ENCODE data around the gene NBEAL2.
"Not testable (repeated sequence)": the region's sequence is repeated elsewhere in the genome, so short reads cannot be mapped to it uniquely, and the experiment has no call there.

Gene NBEAL2

DNA sequence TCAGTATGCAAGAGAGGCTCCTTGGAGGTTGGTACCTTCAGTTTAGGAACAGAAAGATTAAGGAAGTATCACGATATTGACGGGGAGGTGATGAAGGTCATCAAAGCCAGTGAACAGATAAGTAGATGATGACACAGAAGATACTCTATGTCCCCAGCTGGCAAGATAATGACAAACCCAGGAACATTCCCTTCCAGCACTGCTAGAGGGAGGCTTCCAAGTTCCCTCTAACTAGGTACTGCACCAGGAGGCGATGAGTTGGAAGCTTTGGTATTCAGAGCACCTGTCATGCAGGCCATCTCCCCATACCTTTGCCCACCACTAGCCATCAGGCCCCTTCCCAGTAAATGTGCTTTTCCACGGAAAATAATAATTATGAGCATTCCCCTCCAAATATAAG is 40.8 kb downstream of the NBEAL2 start:
- H3K9ac ChIP-seq (ENCODE audit: low read depth, low read length): no peak overlapping the region
- H3K36me3 ChIP-seq (ENCODE audit: insufficient read depth, low read length): peaks cover 46% of the 10 kb centered on the region
- WGBS: 96% methylated on average over 4 of the region's 4 CpGs

DNA sequence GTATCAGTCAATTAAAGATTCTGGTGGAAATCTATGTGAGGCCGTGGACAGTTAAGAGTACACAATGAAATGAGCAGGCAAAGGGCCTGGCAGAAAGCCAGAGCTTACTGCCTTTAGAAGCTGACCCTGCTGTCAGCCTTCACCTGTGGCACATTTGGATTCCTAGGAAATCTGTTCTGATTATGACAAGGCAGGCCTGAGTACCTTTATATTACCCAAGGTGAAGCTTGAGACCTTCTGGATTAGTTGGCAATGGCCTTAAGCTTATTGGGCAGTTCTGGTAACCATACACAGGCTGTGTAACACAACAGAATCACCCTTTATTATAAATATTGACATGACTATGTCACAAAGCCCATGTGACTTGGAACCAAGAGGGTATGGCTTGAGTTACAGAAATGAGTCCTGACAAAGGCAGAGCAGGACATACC is 43.2 kb downstream of the NBEAL2 start:
- Histone ChIP-seq H3K9ac (ENCODE audit: low read depth, low read length) (no peak overlapping the region), H3K27ac (ENCODE audit: low read depth, low read length) (no peak overlapping the region), H3K4me3 (ENCODE audit: low read length) (no peak overlapping the region), H3K4me1 (ENCODE audit: insufficient read depth, low read length) (peaks cover 10% of the 10 kb centered on the region), H3K9me3 (ENCODE audit: insufficient read depth, low read depth, low read length) (no peaks in the 10 kb centered on the region), H3K36me3 (ENCODE audit: insufficient read depth, low read length) (peaks cover 25% of the 10 kb centered on the region), H3K27me3 (ENCODE audit: insufficient read depth, low read length) (no peaks in the 10 kb centered on the region)
- WGBS: 91% methylated on average over 1 of the region's 1 CpG

More for the DNA sequence above, 40.8 kb downstream of the NBEAL2 start:
- H3K27me3 ChIP-seq (ENCODE audit: insufficient read depth, low read length): no peaks in the 10 kb centered on the region
- H3K9me3 ChIP-seq (ENCODE audit: insufficient read depth, low read depth, low read length): no peaks in the 10 kb centered on the region
- no peak overlapping the region for H3K4me3 ChIP-seq (ENCODE audit: low read length)
- peaks cover 19% of the 10 kb centered on the region for H3K4me1 ChIP-seq (ENCODE audit: insufficient read depth, low read length)
- no peak overlapping the region for H3K27ac ChIP-seq (ENCODE audit: low read depth, low read length)

DNA sequence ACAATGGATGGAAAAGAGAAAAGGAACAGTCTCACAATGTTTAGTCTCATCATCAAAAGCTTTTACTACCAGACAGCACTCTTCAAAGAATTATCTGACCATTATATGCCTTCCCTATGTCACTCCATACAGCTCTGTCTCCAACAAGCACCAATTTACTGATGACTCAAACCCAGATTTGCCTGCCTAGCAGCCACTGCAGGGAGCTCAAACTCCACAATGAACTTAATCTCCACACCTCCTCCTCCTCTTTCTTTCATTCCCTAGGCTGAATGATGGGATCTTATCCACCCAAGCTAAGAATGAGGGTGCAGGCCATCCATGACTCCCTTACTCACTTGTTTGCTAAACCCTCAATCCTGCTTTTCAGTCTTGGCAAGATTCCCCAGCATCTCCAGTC is 45.5 kb downstream of the NBEAL2 start:
- Histone ChIP-seq H3K4me3 (ENCODE audit: low read length) (no peak overlapping the region), H3K27me3 (ENCODE audit: insufficient read depth, low read length) (no peaks in the 10 kb centered on the region), H3K9ac (ENCODE audit: low read depth, low read length) (no peak overlapping the region), H3K4me1 (ENCODE audit: insufficient read depth, low read length) (peaks cover 10% of the 10 kb centered on the region), H3K36me3 (ENCODE audit: insufficient read depth, low read length) (peaks cover 3% of the 10 kb centered on the region; the same call in 1 of the 2 replicates), H3K27ac (ENCODE audit: low read depth, low read length) (no peak overlapping the region), H3K9me3 (ENCODE audit: insufficient read depth, low read depth, low read length) (no peaks in the 10 kb centered on the region)

DNA sequence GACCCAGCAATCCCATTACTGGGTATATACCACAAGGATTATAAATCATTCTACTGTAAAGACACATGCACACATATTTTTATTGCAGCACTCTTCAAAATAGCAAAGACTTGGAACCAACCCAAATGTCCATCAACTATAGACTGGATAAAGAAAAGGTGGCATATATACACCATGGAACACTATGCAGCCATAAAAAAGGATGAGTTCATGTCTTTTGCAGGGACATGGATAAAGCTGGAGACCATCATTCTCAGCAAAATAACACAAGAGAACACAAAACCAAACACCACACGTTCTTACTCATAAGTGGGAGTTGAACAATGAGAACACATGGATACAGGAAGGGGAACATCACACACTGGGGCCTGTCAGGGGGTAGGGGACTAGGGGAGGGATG is 47.0 kb downstream of the NBEAL2 start:
- not testable (repeated sequence) for H3K4me1 ChIP-seq (ENCODE audit: insufficient read depth, low read length); H3K27ac ChIP-seq (ENCODE audit: low read depth, low read length); H3K27me3 ChIP-seq (ENCODE audit: insufficient read depth, low read length); H3K9ac ChIP-seq (ENCODE audit: low read depth, low read length); H3K4me3 ChIP-seq (ENCODE audit: low read length); H3K9me3 ChIP-seq (ENCODE audit: insufficient read depth, low read depth, low read length)
- H3K36me3 ChIP-seq (ENCODE audit: insufficient read depth, low read length): peaks cover 10% of the 10 kb centered on the region
- WGBS: no CpG with 5 or more reads among the region's 1 CpG

DNA sequence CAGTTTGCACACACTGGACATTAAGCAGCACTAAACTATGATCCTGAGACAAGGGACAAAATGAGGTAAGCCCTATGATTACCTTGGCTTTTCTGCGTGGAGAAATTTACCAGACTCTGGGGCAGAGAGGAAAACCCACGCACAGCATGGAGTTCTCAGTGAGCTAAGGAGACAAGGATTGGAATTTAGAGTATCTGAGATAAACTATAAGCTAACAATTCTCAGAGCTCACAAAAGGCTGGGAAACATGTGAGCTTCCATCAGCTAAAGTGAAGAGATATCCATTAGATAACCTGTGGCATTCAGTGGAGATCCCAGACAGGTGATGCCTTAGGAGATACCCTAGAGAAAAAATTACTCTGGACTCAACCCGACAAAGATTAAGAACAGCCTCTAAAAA is 48.7 kb downstream of the NBEAL2 start:
- Histone ChIP-seq H3K9ac (ENCODE audit: low read depth, low read length) (no peak overlapping the region), H3K9me3 (ENCODE audit: insufficient read depth, low read depth, low read length) (no peaks in the 10 kb centered on the region), H3K4me1 (ENCODE audit: insufficient read depth, low read length) (peaks cover 10% of the 10 kb centered on the region), H3K27me3 (ENCODE audit: insufficient read depth, low read length) (no peaks in the 10 kb centered on the region), H3K36me3 (ENCODE audit: insufficient read depth, low read length) (peaks cover 19% of the 10 kb centered on the region), H3K27ac (ENCODE audit: low read depth, low read length) (no peak overlapping the region), H3K4me3 (ENCODE audit: low read length) (no peak overlapping the region)
- 97% methylated on average over 3 of the region's 3 CpGs for WGBS

DNA sequence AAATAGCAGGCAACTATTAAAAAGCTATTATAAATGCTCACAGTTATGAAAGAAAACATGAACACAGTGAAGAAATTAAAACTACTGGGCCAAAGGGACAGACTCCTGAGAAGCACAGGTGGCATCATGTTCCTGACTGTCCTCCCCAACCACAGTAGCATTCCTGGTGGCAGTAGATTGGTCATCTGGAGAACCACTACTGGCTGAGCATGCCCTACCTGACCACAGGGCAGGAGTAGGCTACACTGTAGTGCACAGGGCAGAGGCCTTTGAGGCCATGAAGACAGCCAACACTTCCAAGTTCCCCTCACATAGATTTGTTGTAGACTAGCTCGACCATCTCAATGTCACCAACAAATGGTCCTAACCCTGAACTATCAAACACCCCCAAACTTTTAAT is 49.2 kb downstream of the NBEAL2 start:
- no peak overlapping the region; the same call in 1 of the 2 replicates for H3K27ac ChIP-seq (ENCODE audit: low read depth, low read length)
- WGBS: 95% methylated on average over 1 of the region's 1 CpG

DNA sequence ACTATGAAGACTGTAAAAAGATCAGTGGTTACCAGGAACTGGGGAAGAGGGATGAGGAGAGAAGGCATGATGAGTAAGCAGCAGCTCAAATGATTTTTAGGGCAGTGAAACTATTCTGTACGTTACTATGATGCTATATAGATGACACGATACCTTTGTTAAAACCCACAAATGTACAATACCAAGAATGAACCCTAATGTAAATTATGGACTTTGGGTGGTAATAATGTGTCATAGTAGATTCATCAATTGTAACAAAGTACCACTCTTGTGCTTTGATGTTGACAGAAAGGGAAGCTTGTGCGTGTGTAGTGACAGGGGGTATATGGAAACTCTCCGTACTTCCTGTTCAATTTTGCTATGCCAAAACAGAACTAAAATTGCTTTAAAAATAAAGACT is 51.6 kb downstream of the NBEAL2 start:
- not testable (repeated sequence) for H3K27me3 ChIP-seq (ENCODE audit: insufficient read depth, low read length); H3K4me3 ChIP-seq (ENCODE audit: low read length); H3K9ac ChIP-seq (ENCODE audit: low read depth, low read length); H3K9me3 ChIP-seq (ENCODE audit: insufficient read depth, low read depth, low read length); H3K27ac ChIP-seq (ENCODE audit: low read depth, low read length); H3K4me1 ChIP-seq (ENCODE audit: insufficient read depth, low read length)
- 82% methylated on average over 2 of the region's 4 CpGs for WGBS
- peaks cover 45% of the 10 kb centered on the region for H3K36me3 ChIP-seq (ENCODE audit: insufficient read depth, low read length)

More for the DNA sequence above, 49.2 kb downstream of the NBEAL2 start:
- no peaks in the 10 kb centered on the region for H3K27me3 ChIP-seq (ENCODE audit: insufficient read depth, low read length)
- no peak overlapping the region for H3K9ac ChIP-seq (ENCODE audit: low read depth, low read length)
- no peak overlapping the region for H3K4me3 ChIP-seq (ENCODE audit: low read length)
- H3K4me1 ChIP-seq (ENCODE audit: insufficient read depth, low read length): peaks cover 10% of the 10 kb centered on the region
- peaks cover 22% of the 10 kb centered on the region for H3K36me3 ChIP-seq (ENCODE audit: insufficient read depth, low read length)
- no peaks in the 10 kb centered on the region for H3K9me3 ChIP-seq (ENCODE audit: insufficient read depth, low read depth, low read length)

DNA sequence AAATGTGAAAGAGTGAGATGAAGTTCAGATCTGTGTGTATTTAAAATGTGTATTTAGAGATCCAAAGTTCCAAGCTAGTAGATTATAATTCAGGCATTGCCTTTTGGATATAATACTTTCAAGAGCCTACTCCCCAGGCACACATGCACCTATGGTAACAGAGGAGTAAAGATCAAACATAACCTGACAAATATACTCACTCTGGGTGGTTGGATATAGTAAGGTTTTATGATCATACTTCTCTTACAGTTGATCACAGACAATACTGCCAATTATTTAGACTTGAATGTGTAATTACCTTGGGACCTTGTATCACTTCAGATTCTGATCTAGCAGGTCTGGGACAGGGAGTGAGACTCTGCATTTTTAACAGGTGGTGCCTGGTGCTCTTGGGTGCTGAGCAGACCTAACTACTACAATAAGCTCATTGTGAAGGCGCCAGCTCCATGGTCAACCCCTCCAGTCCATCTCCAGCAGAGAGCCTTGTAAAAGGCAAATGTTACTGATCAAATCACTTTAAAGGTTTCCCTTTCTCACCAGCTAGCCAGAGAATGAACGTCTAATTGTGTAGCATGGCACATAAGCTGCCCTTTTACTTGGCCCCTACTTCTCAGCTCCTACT is 55.5 kb downstream of the NBEAL2 start:
- WGBS: 93% methylated on average over 2 of the region's 2 CpGs
- H3K36me3 ChIP-seq (ENCODE audit: insufficient read depth, low read length): peaks cover 76% of the 10 kb centered on the region
- no peak overlapping the region for H3K9ac ChIP-seq (ENCODE audit: low read depth, low read length)
- H3K27me3 ChIP-seq (ENCODE audit: insufficient read depth, low read length): no peaks in the 10 kb centered on the region
- H3K9me3 ChIP-seq (ENCODE audit: insufficient read depth, low read depth, low read length): no peaks in the 10 kb centered on the region
- no peak overlapping the region for H3K27ac ChIP-seq (ENCODE audit: low read depth, low read length)
- H3K4me1 ChIP-seq (ENCODE audit: insufficient read depth, low read length): no peaks in the 10 kb centered on the region
- no peak overlapping the region for H3K4me3 ChIP-seq (ENCODE audit: low read length)

DNA sequence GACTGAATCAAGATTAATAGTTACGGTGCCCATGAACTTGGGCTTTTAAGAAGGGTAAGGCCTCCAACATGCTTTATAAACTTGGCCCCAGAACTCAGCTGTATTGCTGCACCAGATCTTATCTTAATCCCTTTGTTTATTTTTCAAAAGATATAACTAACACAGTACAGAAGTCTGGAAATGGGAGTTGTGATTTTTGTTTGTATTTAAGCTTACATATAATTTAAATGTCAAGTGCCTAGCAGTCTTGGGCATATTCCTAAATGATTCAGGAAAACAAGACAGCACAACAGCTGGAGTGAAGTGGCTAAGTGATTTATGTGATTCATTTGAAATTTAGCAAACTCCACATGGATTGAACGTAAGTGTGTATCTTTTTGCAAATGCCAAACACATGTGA is 56.2 kb downstream of the NBEAL2 start:
- WGBS: 93% methylated on average over 2 of the region's 2 CpGs
- Histone ChIP-seq H3K36me3 (ENCODE audit: insufficient read depth, low read length) (peaks cover 79% of the 10 kb centered on the region), H3K9me3 (ENCODE audit: insufficient read depth, low read depth, low read length) (no peaks in the 10 kb centered on the region), H3K4me1 (ENCODE audit: insufficient read depth, low read length) (no peaks in the 10 kb centered on the region), H3K9ac (ENCODE audit: low read depth, low read length) (no peak overlapping the region), H3K27me3 (ENCODE audit: insufficient read depth, low read length) (no peaks in the 10 kb centered on the region), H3K27ac (ENCODE audit: low read depth, low read length) (no peak overlapping the region), H3K4me3 (ENCODE audit: low read length) (no peak overlapping the region)

DNA sequence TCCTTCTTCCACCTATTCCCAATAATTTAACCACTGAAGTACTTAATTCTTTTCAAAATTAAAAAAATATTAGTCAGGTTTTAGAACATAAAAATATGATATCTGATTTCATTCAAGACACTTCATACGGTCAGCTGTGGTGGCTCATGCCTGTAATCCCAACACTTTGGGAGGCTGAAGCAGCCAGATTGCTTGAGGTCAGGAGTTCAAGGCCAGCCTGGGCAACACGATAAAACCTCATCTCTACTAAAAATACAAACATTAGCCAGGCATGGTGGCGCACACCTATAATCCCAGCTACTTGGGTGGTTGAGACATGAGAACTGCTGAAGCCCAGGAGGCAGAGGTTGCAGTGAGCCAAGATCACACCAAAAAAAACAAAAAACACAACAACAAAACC is 56.7 kb downstream of the NBEAL2 start:
- H3K27me3 ChIP-seq (ENCODE audit: insufficient read depth, low read length): no peaks in the 10 kb centered on the region
- no peaks in the 10 kb centered on the region for H3K4me1 ChIP-seq (ENCODE audit: insufficient read depth, low read length)
- 97% methylated on average over 3 of the region's 3 CpGs for WGBS
- H3K9me3 ChIP-seq (ENCODE audit: insufficient read depth, low read depth, low read length): no peaks in the 10 kb centered on the region
- H3K4me3 ChIP-seq (ENCODE audit: low read length): no peak overlapping the region
- no peak overlapping the region for H3K27ac ChIP-seq (ENCODE audit: low read depth, low read length)
- H3K9ac ChIP-seq (ENCODE audit: low read depth, low read length): no peak overlapping the region
- peaks cover 80% of the 10 kb centered on the region for H3K36me3 ChIP-seq (ENCODE audit: insufficient read depth, low read length)

DNA sequence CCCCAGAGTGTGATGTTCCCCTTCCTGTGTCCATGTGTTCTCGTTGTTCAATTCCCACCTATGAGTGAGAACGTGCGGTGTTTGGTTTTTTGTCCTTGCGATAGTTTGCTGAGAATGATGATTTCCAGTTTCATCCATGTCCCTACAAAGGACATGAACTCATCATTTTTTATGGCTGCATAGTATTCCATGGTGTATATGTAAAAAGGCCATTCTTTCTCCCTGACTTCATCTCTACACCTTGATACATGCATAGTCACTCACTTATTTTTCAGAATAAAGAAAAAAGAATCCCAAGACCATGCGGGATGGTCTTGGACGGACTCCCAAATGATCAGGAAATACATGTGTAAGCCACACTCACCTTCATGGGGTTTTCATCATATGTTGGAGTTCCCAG is 57.8 kb downstream of the NBEAL2 start:
- 68% methylated on average over 2 of the region's 6 CpGs for WGBS
- H3K27me3 ChIP-seq (ENCODE audit: insufficient read depth, low read length); H3K27ac ChIP-seq (ENCODE audit: low read depth, low read length); H3K9me3 ChIP-seq (ENCODE audit: insufficient read depth, low read depth, low read length); H3K9ac ChIP-seq (ENCODE audit: low read depth, low read length); H3K4me3 ChIP-seq (ENCODE audit: low read length); H3K4me1 ChIP-seq (ENCODE audit: insufficient read depth, low read length): not testable (repeated sequence)
- peaks cover 80% of the 10 kb centered on the region for H3K36me3 ChIP-seq (ENCODE audit: insufficient read depth, low read length)

DNA sequence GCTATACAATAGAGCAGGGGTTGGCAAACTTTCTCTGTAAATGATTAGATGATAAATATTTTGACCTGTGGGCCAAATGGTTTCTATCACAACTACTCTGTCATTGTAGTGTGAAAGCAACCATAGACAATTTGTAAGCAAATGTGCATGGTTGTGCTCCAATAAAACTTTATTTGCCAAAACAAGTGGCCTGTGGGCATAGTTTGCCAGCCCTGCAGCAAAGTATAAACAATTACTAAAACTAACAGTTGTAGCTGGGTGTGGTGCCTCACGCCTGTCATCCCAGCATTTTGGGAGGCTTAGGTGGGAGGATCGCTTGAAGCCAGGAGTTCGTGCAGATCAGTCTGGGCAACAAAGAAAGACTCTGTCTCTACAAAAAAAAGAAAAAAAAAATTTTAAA is 61.6 kb downstream of the NBEAL2 start:
- H3K36me3 ChIP-seq (ENCODE audit: insufficient read depth, low read length): peaks cover 79% of the 10 kb centered on the region
- no peaks in the 10 kb centered on the region for H3K9me3 ChIP-seq (ENCODE audit: insufficient read depth, low read depth, low read length)
- H3K27me3 ChIP-seq (ENCODE audit: insufficient read depth, low read length): no peaks in the 10 kb centered on the region
- no peak overlapping the region for H3K4me3 ChIP-seq (ENCODE audit: low read length)
- no peak overlapping the region for H3K9ac ChIP-seq (ENCODE audit: low read depth, low read length)
- H3K4me1 ChIP-seq (ENCODE audit: insufficient read depth, low read length): no peaks in the 10 kb centered on the region
- H3K27ac ChIP-seq (ENCODE audit: low read depth, low read length): no peak overlapping the region
- WGBS: 87% methylated on average over 3 of the region's 3 CpGs

Data from HUES64 (cell line).